Activated CD8-positive, alpha-beta memory T cell treated with anti-CD3 and anti-CD28 coated beads, Interleukin-2, amount 50 U/mL, for 24 hours (primary cell): Measurements from ENCODE around the gene NYAP2.

Experiments
- DNase-seq: peaks from one replicate; pipeline ENCODE4 v3.0.0-alpha.2; 2020; ENCODE audit errors: extremely low read depth

Gene NYAP2

GRCh38 chr2:225399504-225399903 lies at the start of gene NYAP2:
Gene NYAP2 (plus strand): TSS chr2:225399710. CDS start chr2:225408881, 9,171 bp downstream.
- no peak for DNase-seq

GRCh38 chr2:225353579-225354085 lies 45.9 kb upstream of the NYAP2 start:
- no peak for DNase-seq

GRCh38 chr2:225354281-225354774 lies 45.2 kb upstream of the NYAP2 start:
- DNase-seq, result no peak

GRCh38 chr2:225355788-225356187 lies 43.7 kb upstream of the NYAP2 start:
- no peak for DNase-seq

- no peak for DNase-seq
Measured at GRCh38 chr2:225366731-225367130, 32.8 kb upstream of the NYAP2 start.

GRCh38 chr2:225367482-225367881 lies 32.0 kb upstream of the NYAP2 start:
- no peak for DNase-seq

GRCh38 chr2:225378984-225379383 lies 20.5 kb upstream of the NYAP2 start:
- DNase-seq, result no peak

GRCh38 chr2:225379856-225380255 lies 19.7 kb upstream of the NYAP2 start:
- DNase-seq, result no peak

GRCh38 chr2:225381609-225382008 lies 17.9 kb upstream of the NYAP2 start:
- no peak for DNase-seq

- DNase-seq, result no peak
Measured at GRCh38 chr2:225398372-225398771, 1.1 kb upstream of the NYAP2 start.

GRCh38 chr2:225400060-225400511 lies 576 bp downstream of the NYAP2 start:
- no peak for DNase-seq

GRCh38 chr2:225400546-225401400 lies 1.3 kb downstream of the NYAP2 start:
- DNase-seq, result no peak

GRCh38 chr2:225402210-225402776 lies 2.8 kb downstream of the NYAP2 start:
- no peak for DNase-seq

GRCh38 chr2:225411452-225411851 lies 11.9 kb downstream of the NYAP2 start:
- no peak for DNase-seq

GRCh38 chr2:225413786-225414185 lies 14.3 kb downstream of the NYAP2 start:
- DNase-seq, result no peak

- DNase-seq, result no peak
Measured at GRCh38 chr2:225414902-225415301, 15.4 kb downstream of the NYAP2 start.

- DNase-seq, result no peak
Measured at GRCh38 chr2:225415341-225415740, 15.8 kb downstream of the NYAP2 start.

- no peak for DNase-seq
Measured at GRCh38 chr2:225415792-225416191, 16.3 kb downstream of the NYAP2 start.

GRCh38 chr2:225416616-225417367 lies 17.3 kb downstream of the NYAP2 start:
- DNase-seq, result no peak

GRCh38 chr2:225419033-225419432 lies 19.5 kb downstream of the NYAP2 start:
- no peak for DNase-seq

- no peak for DNase-seq
Measured at GRCh38 chr2:225422145-225422544, 22.6 kb downstream of the NYAP2 start.

GRCh38 chr2:225425284-225425683 lies 25.8 kb downstream of the NYAP2 start:
- DNase-seq, result no peak
